Smooth muscle cell (in vitro differentiated cells): ENCODE measurements around the gene SNRPB2. TPM values are rescaled to one million over a fixed set of nuclear protein-coding genes. Genes with fewer than 3 reads are reported as not detected.

Experiments
- DNase-seq: peaks from one replicate; lab custom pipeline; 2025; ENCODE audit not compliant: unreplicated experiment; lab: John Stamatoyannopoulos, UW
- H2AFZ ChIP-seq: fragments of 200-600 bp; sonication (generic); 2 replicates; pipeline ENCODE4 v1.6.0; 2016; ENCODE audit warnings: antibody characterized with exemption, low read depth, mild to moderate bottlenecking
- H3F3A ChIP-seq: fragments of 200-600 bp; sonication (generic); 2 replicates; pipeline ENCODE4 v1.6.0; 2017; ENCODE audit warnings: antibody characterized with exemption, low read depth
- H3K27ac ChIP-seq: fragments of 200-600 bp; sonication (generic); 2 replicates; pipeline ENCODE4 v1.5.1; 2016; ENCODE audit warnings: low read depth, mild to moderate bottlenecking
- H3K27me3 ChIP-seq: fragments of 200-600 bp; sonication (generic); 2 replicates; pipeline ENCODE4 v1.6.1; 2016; ENCODE audit warnings: low read depth, mild to moderate bottlenecking
- H3K36me3 ChIP-seq: fragments of 200-600 bp; sonication (generic); 2 replicates; pipeline ENCODE4 v1.5.1; 2016; ENCODE audit warnings: low read depth
- H3K4me1 ChIP-seq: fragments of 200-600 bp; sonication (generic); 2 replicates; pipeline ENCODE4 v1.5.1; 2016; ENCODE audit warnings: low read depth
- H3K4me2 ChIP-seq: fragments of 200-600 bp; sonication (generic); 2 replicates; pipeline ENCODE4 v1.6.0; 2016; ENCODE audit warnings: mild to moderate bottlenecking
- H3K4me3 ChIP-seq: fragments of 200-600 bp; sonication (generic); 2 replicates; pipeline ENCODE4 v1.5.1; 2016; ENCODE audit warnings: mild to moderate bottlenecking
- H3K79me2 ChIP-seq: fragments of 200-600 bp; sonication (generic); 2 replicates; pipeline ENCODE4 v1.6.0; 2016; ENCODE audit warnings: low read depth, mild to moderate bottlenecking
- H3K9ac ChIP-seq: fragments of 200-600 bp; sonication (generic); 2 replicates; pipeline ENCODE4 v1.6.0; 2016; ENCODE audit warnings: low read depth
- H3K9me3 ChIP-seq: fragments of 200-600 bp; sonication (generic); replicated peaks from 2 replicates; pipeline ENCODE4 v1.5.1; 2016; ENCODE audit warnings: low read depth
- H4K20me1 ChIP-seq: fragments of 200-600 bp; sonication (generic); 2 replicates; pipeline ENCODE4 v1.6.0; 2016; ENCODE audit warnings: low read depth
- WGBS: methylation state at CpG from one replicate; pipeline ENCODE4 v1.1.7; 2016; ENCODE audit warnings: low lambda C conversion rate; 5-methylcytosine and 5-hydroxymethylcytosine counted together
- polyA plus RNA-seq: library from polyadenylated mRNA; unstranded; fragments of >200 nt; fragmentation: Nextera tagmentation; extraction: Ambion mirVana; gene quantifications from 2 replicates; pipeline ENCODE4 v1.2.1, GENCODE V29; 2016
- small RNA-seq: library from RNA; depleted of rRNA; stranded (forward); fragments of <200 nt; gene quantifications from one replicate; pipeline ENCODE3, GENCODE V24; 2014
- total RNA-seq: library from RNA; depleted of rRNA; stranded (reverse); fragments of >200 nt; gene quantifications from 2 replicates; pipeline ENCODE4 v1.2.3, GENCODE V29; 2014
- TF ChIP-seq, protein P1 (sequence below): fragments of 200-600 bp; sonication (generic); IDR thresholded peaks from 2 replicates; pipeline ENCODE4 v1.5.1; 2017; ENCODE audit warnings: borderline replicate concordance, mild to moderate bottlenecking, antibody characterized with exemption; ENCODE audit not compliant: insufficient read depth, poor library complexity, severe bottlenecking

Gene SNRPB2
- total and polyA plus RNA-seq, 2 experiments from 2014 or later: 87.6 to 105 TPM

DNA sequence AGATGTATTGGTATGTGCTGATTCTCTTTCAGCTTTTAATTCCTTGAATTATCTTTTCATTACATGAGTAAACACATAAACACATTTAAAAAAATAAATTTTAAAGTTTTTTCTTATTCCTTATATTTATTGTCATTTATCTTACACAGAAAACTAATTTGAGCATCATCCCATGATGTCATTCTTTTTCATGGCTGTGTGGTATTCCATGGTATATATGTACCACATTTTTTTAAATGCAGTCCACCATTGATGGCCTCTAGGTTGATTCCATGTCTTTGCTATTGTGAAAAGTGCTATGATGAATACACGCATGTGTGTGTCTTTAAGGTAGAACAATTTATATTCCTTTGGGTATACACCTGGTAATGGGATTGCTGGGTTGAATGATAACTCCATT is 51.7 kb downstream of the SNRPB2 start:
- H4K20me1 ChIP-seq: no peaks in the 10 kb centered on the region
- H3K27ac ChIP-seq: no peak overlapping the region
- no peaks in the 10 kb centered on the region for H3K79me2 ChIP-seq
- H3F3A ChIP-seq: no peaks in the 10 kb centered on the region
- TF ChIP-seq, protein P1, sequence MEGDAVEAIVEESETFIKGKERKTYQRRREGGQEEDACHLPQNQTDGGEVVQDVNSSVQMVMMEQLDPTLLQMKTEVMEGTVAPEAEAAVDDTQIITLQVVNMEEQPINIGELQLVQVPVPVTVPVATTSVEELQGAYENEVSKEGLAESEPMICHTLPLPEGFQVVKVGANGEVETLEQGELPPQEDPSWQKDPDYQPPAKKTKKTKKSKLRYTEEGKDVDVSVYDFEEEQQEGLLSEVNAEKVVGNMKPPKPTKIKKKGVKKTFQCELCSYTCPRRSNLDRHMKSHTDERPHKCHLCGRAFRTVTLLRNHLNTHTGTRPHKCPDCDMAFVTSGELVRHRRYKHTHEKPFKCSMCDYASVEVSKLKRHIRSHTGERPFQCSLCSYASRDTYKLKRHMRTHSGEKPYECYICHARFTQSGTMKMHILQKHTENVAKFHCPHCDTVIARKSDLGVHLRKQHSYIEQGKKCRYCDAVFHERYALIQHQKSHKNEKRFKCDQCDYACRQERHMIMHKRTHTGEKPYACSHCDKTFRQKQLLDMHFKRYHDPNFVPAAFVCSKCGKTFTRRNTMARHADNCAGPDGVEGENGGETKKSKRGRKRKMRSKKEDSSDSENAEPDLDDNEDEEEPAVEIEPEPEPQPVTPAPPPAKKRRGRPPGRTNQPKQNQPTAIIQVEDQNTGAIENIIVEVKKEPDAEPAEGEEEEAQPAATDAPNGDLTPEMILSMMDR: no peak
- H2AFZ ChIP-seq: no peak overlapping the region
- H3K4me2 ChIP-seq: no peak overlapping the region
- H3K9me3 ChIP-seq: no peaks in the 10 kb centered on the region
- DNase-seq: no peak
- WGBS: 88% methylated on average over 1 of the region's 1 CpG
- H3K36me3 ChIP-seq: no peaks in the 10 kb centered on the region
- no peak overlapping the region for H3K4me3 ChIP-seq
- H3K4me1 ChIP-seq: no peaks in the 10 kb centered on the region
- no peaks in the 10 kb centered on the region for H3K27me3 ChIP-seq
- H3K9ac ChIP-seq: no peak overlapping the region

DNA sequence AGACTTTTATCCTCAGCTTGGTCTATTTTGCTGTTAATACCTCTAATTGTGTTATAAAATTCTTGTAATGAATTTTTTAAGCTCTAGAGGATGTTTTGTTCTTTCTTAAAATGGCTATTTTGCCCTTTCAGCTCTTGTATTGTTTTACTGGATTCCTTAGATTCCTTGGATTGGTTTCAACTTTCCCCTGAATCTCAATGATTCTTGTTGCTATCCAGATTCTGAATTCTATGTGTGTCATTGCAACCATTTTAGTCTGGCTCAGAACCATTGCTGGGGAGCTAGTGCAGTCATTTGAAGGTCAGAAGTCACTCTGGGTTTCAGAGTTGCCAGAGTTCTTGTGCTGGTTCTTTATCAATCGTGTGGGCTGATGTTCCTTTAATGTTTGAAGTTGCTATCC is 55.4 kb downstream of the SNRPB2 start:
- Histone ChIP-seq H3K36me3 (no peaks in the 10 kb centered on the region), H3K27me3 (no peaks in the 10 kb centered on the region), H3K79me2 (no peaks in the 10 kb centered on the region), H3F3A (no peaks in the 10 kb centered on the region), H3K4me3 (no peak overlapping the region), H3K27ac (no peak overlapping the region), H4K20me1 (no peaks in the 10 kb centered on the region), H3K4me1 (no peaks in the 10 kb centered on the region), H3K9me3 (no peaks in the 10 kb centered on the region), H2AFZ (no peak overlapping the region), H3K4me2 (no peak overlapping the region), H3K9ac (no peak overlapping the region)
- TF ChIP-seq, protein P1: no peak
- no peak for DNase-seq
- whole genome bisulfite sequencing: 90% methylated on average over 1 of the region's 1 CpG

Small RNA genes within 50 kb of the gene (small RNA-seq; reads per million reads assigned to genes)
- gene AL135938.1: not detected

Other genes with a start within 250 kb of the SNRPB2 start
- 10.4 and 12.9 TPM in 2 replicates for gene KIF16B, start 156.6 kb upstream of the SNRPB2 start, total RNA-seq
- 3.6 and 6.9 TPM in 2 replicates for gene KIF16B, start 156.6 kb upstream of the SNRPB2 start, polyA plus RNA-seq
- not detected in 2 replicates for gene OTOR, start 18.3 kb downstream of the SNRPB2 start, total RNA-seq
- not detected in 2 replicates for gene OTOR, start 18.3 kb downstream of the SNRPB2 start, polyA plus RNA-seq